ENCODE results near the gene TBX10.

The TBX10 gene

DNA sequence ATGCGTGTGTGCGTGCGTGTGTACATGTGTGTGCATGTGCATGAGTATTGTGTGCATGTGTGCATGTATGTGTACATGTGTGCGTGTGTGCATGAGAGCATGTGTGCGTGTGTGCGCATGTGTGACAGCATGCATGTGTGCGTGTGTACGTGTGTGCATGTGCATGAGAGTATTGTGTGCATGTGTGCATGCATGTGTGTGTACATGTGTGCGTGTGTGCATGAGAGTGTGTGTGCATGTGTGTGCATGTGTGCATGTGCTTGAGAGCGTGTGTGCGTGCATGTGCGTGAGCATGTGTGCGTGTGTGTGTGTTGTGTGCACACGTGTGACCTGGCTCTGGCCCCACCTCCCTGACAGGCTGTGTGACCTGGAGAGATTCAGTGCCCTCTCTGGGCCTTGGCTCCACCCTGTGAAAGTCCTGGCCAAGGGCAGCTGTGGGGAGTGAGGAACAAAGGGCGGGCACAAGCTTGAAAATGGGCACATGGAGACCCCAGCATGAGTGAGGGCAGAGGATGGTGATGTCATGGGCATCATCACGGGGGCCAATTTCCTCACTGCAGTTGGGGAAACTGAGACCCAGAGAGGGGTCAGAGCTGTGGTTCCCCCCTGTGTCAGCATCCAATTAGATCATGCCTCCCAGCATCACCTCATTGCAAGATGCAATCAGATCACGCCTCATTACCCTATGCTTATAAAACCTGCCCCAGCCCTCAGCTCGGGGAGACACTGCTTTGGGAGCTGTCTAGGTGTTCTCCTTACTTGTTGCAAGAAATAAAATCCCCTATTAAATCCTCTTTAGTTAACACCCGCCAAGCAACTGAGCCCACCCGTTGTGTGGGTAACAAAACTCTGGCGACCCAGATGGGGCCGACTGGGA lies 10.3 kb upstream of the TBX10 start:
- DNase-seq (ENCODE audit: low read depth, low spot score), result no peak
- H3K4me3 ChIP-seq (ENCODE audit: low read depth, low read length), result no peak overlapping the region
- ChIA-PET CTCF (interaction anchor here (1.1 to 3.2 kb wide), 2 partner anchors 14 to 21 kb away, joined by 5 to 24 read pairs; partner anchors contain the start of gene NUDT8), POLR2A (no interaction called here)
- TF ChIP-seq, protein P1, sequence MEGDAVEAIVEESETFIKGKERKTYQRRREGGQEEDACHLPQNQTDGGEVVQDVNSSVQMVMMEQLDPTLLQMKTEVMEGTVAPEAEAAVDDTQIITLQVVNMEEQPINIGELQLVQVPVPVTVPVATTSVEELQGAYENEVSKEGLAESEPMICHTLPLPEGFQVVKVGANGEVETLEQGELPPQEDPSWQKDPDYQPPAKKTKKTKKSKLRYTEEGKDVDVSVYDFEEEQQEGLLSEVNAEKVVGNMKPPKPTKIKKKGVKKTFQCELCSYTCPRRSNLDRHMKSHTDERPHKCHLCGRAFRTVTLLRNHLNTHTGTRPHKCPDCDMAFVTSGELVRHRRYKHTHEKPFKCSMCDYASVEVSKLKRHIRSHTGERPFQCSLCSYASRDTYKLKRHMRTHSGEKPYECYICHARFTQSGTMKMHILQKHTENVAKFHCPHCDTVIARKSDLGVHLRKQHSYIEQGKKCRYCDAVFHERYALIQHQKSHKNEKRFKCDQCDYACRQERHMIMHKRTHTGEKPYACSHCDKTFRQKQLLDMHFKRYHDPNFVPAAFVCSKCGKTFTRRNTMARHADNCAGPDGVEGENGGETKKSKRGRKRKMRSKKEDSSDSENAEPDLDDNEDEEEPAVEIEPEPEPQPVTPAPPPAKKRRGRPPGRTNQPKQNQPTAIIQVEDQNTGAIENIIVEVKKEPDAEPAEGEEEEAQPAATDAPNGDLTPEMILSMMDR (IDR thresholded peaks at IDR 0.05; ENCODE audit: insufficient read depth, low read length, missing control alignments), result no peak

DNA sequence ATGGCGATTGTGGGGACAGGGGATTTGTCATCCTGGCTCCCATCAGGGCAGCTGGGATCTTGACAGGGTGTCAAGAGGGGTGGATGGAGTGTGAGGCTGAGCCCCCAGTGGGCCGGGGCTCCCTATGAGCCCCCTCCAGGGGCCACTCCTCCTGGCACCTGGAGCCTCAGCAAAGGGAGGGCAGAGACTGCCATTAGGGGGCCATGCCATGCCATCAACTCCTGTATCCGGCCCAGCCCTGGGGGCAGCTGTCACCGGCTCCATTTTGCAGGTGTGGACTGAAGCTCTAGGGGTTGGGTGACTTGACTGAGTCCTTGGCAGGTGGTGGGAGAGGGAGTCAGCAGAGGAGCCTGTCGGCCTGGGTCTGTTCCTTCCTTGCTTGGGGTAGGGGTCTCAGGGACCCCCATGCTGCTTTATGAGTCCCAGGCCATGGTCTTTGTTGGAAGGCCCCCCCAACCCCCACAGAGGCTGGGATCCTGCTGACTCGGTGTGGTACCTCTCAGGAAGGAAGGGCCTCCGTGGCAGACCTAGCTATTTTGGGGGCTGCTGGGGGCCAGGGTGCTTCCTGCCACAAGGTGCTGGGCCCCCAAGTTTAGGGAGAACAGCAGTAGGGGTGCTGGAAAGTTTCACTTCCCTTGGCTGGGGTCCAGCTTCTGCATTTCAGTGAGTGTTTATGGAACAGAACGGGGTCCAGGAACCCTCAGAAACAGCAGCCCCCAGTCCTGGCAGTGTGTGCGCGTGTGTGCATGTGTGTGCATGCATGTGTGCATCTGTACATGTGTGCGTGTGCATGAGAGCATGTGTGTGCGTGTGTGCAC lies 9.4 kb upstream of the TBX10 start:
- ChIA-PET CTCF (interaction anchor here (0.8 to 4.2 kb wide), 7 partner anchors 8 to 20 kb away, joined by 3 to 28 read pairs (median 6); partner anchors contain the start of gene NUDT8), POLR2A (no interaction called here)
- no peak overlapping the region for H3K4me3 ChIP-seq (ENCODE audit: low read depth, low read length)
- DNase-seq (ENCODE audit: low read depth, low spot score), result no peak
- TF ChIP-seq, protein P1 (IDR thresholded peaks at IDR 0.05; ENCODE audit: insufficient read depth, low read length, missing control alignments), result no peak

DNA sequence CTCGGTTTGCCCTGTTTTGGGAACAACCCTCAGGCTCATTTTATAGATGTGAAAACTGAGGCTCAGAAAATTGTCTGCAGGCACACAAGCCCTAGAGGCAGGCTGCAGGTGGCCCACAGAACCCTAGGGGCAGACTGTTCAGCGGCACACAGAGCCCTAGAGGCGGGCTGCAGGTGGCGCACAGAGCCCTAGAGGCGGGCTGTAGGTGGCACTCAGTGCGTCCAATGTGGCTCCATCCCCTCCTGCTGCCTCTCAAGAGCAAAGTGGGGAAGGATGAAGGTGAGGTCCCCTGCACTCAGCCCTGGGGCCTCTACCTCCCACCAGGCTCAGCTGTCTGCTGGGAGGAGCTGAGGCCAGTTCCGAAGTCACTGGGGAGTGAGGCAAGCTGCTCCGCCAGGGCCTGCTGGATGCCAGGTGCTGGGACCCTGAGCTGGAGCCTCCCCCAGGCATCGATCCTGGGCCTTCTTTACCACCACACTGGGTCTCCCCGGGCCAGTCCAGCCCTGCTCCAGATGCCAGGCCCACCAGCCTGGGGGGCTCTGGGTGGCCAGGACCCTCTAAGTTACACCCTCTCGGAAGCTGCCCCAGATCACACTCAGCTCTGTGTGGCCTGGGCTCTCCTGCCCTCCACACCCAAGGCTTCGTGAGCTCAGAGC lies 8.7 kb upstream of the TBX10 start:
- ChIA-PET CTCF (interaction anchor here (0.8 to 4.2 kb wide), 7 partner anchors 8 to 19 kb away, joined by 3 to 28 read pairs (median 5); partner anchors contain the start of gene NUDT8), POLR2A (no interaction called here)
- H3K4me3 ChIP-seq (ENCODE audit: low read depth, low read length), result no peak overlapping the region
- TF ChIP-seq, protein P1 (IDR thresholded peaks at IDR 0.05; ENCODE audit: insufficient read depth, low read length, missing control alignments), result peak; percentile 35
- no peak for DNase-seq (ENCODE audit: low read depth, low spot score)

DNA sequence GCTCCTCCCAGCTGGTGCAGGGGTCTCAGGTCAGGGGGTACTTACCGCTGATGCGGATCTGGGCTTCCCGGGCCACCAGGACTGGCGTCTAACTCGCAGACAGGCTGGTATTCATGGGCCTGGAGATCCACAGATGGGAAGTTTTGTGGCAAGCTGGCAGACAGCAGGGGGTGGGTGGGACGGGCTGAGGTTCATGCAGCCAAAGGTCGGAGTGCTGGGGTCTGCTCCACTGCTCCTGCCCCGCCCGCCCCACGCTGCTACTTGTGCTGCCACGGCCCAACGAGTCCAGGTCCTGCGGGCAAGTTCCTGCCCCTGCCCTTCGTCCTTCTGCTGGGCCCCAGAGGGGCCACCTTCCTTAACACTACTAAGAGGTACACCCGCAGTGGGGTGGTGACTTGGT lies 7.9 kb upstream of the TBX10 start:
- H3K4me3 ChIP-seq (ENCODE audit: low read depth, low read length), result no peak overlapping the region
- TF ChIP-seq, protein P1 (IDR thresholded peaks at IDR 0.05; ENCODE audit: insufficient read depth, low read length, missing control alignments), result no peak
- ChIA-PET CTCF (interaction anchor here (1.5 to 4.2 kb wide), 4 partner anchors 10 to 18 kb away, joined by 4 to 28 read pairs (median 6); partner anchors contain the start of gene NUDT8), POLR2A (no interaction called here)
- no peak for DNase-seq (ENCODE audit: low read depth, low spot score)

DNA sequence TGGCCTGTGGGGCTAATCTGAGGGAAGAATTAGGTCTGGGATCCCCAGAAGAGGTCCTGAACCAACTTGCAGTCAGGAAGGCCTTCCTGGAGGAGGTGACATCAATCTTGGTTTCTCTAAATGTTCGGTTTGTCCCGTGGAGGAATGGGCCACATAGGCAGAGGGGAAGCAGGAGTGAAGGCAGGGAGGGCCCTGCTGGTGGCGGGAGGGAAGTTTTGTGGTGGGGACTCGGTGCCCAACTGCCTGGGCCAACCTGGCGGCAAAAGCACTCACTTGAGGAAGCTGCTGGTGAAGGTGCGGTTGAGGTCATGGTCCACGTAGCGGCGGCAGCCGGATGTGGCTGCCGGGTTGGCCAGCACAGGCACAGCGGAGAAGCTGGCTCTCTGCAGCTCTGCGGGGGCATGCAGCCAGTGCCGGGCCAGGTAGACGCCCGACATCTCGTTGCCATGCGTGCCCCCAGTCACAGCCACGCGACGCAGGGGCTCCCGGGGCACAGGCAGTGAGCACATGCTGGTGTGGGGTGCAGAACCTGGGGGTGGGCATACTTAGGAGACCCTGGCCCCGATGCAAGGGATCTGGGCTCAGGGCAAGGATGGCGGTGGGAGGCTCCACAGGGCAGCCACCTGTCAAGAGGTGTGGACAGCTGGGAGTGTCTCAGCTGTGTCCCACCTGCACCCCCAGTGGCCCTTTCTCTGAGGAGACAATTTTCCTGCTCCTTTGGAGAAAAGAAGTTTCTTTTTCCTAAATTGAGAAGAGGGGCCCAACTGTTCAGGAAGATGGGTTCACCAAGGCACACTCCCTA lies 7.2 kb upstream of the TBX10 start:
- ChIA-PET POLR2A (no interaction called here), CTCF (interaction anchor here (1.4 to 4.2 kb wide), 5 partner anchors 10 to 18 kb away, joined by 4 to 28 read pairs (median 6); no protein-coding TSS in a partner anchor)
- no peak for DNase-seq (ENCODE audit: low read depth, low spot score)
- TF ChIP-seq, protein P1 (IDR thresholded peaks at IDR 0.05; ENCODE audit: insufficient read depth, low read length, missing control alignments), result no peak
- H3K4me3 ChIP-seq (ENCODE audit: low read depth, low read length), result no peak overlapping the region

Data from AG04449 (cell line).